Measurements from ENCODE around the gene PHLDA1.

PHLDA1 gene

DNA sequence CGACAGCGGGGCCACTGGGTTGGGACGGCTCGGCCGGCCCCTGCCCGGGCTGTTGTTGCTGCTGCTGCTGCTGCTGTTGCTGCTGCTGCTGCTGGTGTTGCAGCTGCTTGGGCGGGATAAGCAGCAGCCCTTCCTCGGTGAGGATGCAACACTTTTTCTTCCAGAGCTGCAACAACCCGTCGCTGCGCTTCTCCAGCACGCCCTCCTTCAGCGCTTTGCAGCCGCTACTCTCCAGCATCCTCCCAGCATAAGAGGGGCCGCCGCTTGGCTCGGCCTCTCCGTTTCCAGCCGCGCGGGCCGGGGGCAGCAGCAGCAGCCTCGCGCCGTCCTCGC is 529 bp downstream of the PHLDA1 start:
- DNase-seq (ENCODE audit: insufficient read length, low spot score) (no peak), FAIRE-seq (no peak)
- TF ChIP-seq POU2F2 (IDR thresholded peaks at IDR 0.05; ENCODE audit: low read depth, low read length) (no peak), POLR2A (IDR thresholded peaks at IDR 0.05; ENCODE audit: low read depth, low read length) (no peak), POLR2AphosphoS5 (IDR thresholded peaks at IDR 0.05; ENCODE audit: low read depth, low read length) (no peak), PAX5 (IDR thresholded peaks at IDR 0.05; ENCODE audit: insufficient read depth, low read length, severe bottlenecking) (no peak), SPI1 (IDR thresholded peaks at IDR 0.05; ENCODE audit: low read depth, low read length) (no peak), TAF1 (IDR thresholded peaks at IDR 0.05; ENCODE audit: low read depth, low read length) (no peak)

DNA sequence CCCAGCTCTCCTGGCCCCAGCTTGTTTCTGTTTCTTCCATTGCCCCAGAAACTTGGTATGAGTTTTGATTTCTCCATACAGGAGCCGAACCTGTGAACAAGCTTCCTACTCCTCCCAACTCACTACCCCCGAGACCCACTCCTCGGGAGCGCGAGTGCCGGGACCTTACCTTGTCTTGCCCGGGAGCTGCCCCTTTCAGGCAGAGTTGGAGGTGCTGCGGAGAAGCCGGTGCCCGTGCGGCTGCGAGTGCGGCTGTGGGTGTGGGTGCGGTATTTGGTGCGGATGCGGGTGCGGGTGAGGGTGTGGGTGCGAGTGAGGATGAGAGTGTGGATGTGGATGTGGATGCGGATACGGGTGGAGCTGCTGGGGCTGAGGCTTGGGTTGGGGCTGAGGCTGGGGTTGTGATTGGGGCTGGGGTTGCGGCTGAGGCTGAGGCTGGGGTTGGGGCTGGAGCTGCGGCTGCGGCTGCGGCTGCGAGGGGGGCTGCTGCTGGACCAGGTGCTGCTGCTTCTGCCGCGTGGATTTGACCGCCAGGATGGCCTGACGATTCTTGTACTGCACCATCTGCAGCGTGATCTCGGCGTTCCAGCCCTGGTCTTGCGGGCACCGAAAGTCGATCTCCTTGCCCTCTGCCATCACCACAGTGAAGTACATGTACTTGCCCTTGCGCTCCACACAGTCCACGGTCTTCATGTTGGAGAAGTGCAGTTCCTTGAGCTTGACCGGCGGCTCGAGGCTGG is 1.1 kb downstream of the PHLDA1 start:
- TF ChIP-seq POU2F2 (IDR thresholded peaks at IDR 0.05; ENCODE audit: low read depth, low read length): no peak
- no peak for TF ChIP-seq POLR2AphosphoS5 (IDR thresholded peaks at IDR 0.05; ENCODE audit: low read depth, low read length)
- TF ChIP-seq TAF1 (IDR thresholded peaks at IDR 0.05; ENCODE audit: low read depth, low read length): no peak
- no peak for TF ChIP-seq SPI1 (IDR thresholded peaks at IDR 0.05; ENCODE audit: low read depth, low read length)
- no peak for TF ChIP-seq POLR2A (IDR thresholded peaks at IDR 0.05; ENCODE audit: low read depth, low read length)
- no peak for TF ChIP-seq PAX5 (IDR thresholded peaks at IDR 0.05; ENCODE audit: insufficient read depth, low read length, severe bottlenecking)
- FAIRE-seq: peak; percentile 88
- peak; percentile 19 for DNase-seq (ENCODE audit: insufficient read length, low spot score)

DNA sequence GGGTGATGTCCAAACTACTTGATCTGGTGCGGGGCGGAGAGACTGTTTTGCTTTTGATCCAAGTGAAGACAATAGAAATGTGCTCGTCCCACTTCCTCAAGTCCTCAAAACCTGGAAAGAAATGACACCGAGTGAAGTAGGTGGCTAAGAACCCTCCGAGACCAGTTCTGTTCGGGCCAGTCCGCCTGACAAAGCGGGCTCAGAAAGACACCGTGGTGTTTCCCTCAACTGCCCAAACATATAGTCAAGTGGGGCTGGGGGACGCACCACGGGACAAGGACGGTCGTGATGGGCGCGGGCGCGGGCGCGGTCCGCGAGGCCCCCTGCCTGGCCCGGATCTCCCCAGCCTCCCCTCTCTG is 1.6 kb downstream of the PHLDA1 start:
- TF ChIP-seq PAX5 (IDR thresholded peaks at IDR 0.05; ENCODE audit: insufficient read depth, low read length, severe bottlenecking): no peak
- TF ChIP-seq SPI1 (IDR thresholded peaks at IDR 0.05; ENCODE audit: low read depth, low read length): 0 out of 2 replicates have a peak, but pooled peaks have one; percentile 20
- DNase-seq (ENCODE audit: insufficient read length, low spot score) (no peak), FAIRE-seq (no peak)

DNA sequence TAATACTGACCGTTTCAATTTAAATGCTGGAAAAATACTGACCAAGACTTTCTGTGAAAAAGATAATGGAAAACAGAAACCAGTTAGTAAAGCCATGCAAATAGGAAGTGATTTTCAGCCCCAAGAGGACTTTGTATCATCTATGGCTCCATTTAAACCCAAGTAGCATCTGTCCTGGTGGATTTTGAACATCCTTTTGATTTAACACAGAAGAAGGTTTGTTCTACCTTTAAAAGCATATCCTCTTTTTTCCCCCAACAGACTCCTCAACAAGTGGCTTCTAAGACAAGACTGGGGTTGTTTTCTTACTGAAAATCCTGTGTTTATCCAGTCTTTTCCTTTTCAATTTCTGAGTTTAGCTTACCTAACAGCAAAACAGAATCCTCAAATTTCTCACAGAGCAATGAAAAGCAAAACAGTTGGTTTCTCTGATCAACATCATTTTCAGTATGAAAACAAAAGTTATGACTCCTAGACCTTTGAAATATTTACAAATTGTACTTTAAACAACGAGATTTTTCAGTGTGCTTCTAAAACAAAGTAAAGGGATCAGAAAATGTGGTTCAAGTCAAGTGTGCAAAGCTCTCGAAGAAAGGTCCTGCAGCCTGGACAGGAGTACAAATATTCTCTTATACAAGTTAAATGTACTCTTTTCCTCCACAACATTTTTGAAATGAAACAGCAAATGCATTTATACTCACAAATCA is 2.9 kb downstream of the PHLDA1 start:
- FAIRE-seq: no peak
- no peak for TF ChIP-seq POLR2A (IDR thresholded peaks at IDR 0.05; ENCODE audit: low read depth, low read length)
- no peak for TF ChIP-seq POU2F2 (IDR thresholded peaks at IDR 0.05; ENCODE audit: low read depth, low read length)
- TF ChIP-seq PAX5 (IDR thresholded peaks at IDR 0.05; ENCODE audit: insufficient read depth, low read length, severe bottlenecking): no peak
- no peak for TF ChIP-seq SPI1 (IDR thresholded peaks at IDR 0.05; ENCODE audit: low read depth, low read length)
- TF ChIP-seq POLR2AphosphoS5 (IDR thresholded peaks at IDR 0.05; ENCODE audit: low read depth, low read length): no peak
- no peak for TF ChIP-seq TAF1 (IDR thresholded peaks at IDR 0.05; ENCODE audit: low read depth, low read length)
- no peak for DNase-seq (ENCODE audit: insufficient read length, low spot score)

DNA sequence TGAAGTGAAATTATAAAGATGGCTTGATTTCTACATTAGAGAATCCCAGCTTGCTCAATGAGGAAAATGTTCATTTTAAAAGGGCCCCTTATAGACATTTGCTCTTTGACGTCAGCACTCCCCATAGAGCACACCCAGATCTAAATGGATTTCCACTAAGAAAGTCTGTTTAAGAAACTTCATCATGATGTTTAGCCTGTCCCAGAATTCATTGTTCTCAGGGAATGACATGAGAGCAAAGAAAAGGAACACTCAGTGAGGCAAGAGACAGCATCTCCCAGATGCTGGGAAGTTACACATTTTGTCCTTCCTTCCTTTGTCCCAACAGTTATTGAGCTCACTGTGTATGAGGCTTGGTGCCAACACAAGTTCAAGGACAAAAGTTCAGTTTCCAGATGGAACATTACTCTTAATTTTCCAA is 4.9 kb downstream of the PHLDA1 start:
- no peak for FAIRE-seq
- DNase-seq (ENCODE audit: insufficient read length, low spot score): no peak
- no peak for TF ChIP-seq POU2F2 (IDR thresholded peaks at IDR 0.05; ENCODE audit: low read depth, low read length)
- no peak for TF ChIP-seq POLR2A (IDR thresholded peaks at IDR 0.05; ENCODE audit: low read depth, low read length)

DNA sequence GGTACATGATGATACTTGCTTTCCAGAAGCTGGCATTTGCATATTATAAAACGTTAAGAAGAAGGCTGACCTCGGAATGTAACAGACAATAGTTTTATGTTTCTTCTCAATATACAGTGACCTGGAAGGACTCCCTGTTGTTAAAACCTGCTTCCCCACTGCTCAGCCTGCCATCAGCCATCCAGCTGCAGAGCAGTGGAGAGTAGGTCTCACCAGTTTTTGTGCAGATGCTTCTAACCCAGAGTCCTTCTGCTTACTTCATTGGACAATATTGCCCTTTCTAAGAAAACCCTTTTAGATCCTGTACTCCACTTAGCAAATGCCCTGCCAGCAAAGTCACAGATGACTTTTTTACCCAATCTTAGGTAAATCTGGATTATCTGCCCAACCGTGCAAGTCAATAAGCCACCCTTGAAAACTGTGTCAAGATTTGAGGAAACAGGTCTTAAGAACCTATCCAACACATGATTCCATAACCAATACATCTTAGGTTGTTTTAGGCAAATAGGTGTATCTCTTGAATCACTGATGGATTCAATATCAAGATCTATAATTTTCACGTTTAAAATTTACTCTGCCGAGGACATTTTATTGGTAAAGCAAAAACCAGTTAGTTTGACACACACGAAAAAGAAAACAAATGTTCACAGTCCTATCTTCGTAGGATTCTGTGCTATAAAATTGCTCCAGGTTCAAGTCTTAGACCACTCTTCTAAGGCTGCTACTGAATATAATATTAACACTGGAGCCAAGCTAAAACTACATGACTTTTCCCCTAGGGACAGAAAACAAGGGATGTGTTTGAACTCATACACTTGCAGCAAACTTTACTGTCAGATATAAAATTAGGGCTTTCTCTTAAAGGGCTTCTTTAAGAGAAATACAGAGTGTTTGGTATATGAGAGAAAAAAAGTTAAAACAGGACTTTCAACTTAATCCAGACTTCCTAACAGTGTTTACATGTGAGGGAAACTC is 5.7 kb downstream of the PHLDA1 start:
- no peak for TF ChIP-seq POU2F2 (IDR thresholded peaks at IDR 0.05; ENCODE audit: low read depth, low read length)
- no peak for TF ChIP-seq SPI1 (IDR thresholded peaks at IDR 0.05; ENCODE audit: low read depth, low read length)
- no peak for TF ChIP-seq POLR2A (IDR thresholded peaks at IDR 0.05; ENCODE audit: low read depth, low read length)
- TF ChIP-seq TAF1 (IDR thresholded peaks at IDR 0.05; ENCODE audit: low read depth, low read length): no peak
- TF ChIP-seq PAX5 (IDR thresholded peaks at IDR 0.05; ENCODE audit: insufficient read depth, low read length, severe bottlenecking): no peak
- no peak for TF ChIP-seq POLR2AphosphoS5 (IDR thresholded peaks at IDR 0.05; ENCODE audit: low read depth, low read length)
- DNase-seq (ENCODE audit: insufficient read length, low spot score): no peak
- no peak for FAIRE-seq

DNA sequence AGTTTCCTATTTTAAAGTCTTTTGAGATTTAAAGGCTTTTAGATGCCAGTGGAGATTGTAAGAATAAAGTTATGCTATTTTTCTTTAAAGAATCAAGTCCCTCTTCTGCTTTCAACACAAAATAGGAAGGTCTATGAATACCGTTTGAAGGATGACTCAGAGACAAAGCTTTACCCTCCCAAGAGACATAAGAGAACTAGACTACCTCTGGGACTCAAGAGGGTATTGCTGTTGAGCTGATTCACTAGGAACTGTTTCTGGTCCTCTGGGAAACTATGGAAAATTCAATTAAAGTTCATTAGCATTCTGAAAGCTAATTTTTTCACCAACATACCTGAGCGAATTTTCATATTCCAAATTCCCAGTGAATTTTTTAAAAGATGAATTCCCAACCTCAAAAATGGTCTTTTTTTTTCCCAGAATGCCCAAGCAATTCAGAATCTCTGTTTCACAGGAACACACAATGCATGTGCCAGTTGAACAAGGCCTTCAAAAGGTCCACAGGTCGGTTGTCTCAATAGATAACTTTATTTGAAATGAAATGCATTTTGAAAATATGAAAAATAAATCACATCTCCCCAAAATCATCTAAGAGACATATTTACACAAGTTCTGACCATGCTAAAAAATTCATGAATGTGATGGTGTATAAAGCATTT is 6.5 kb downstream of the PHLDA1 start:
- FAIRE-seq (no peak), DNase-seq (ENCODE audit: insufficient read length, low spot score) (no peak)
- TF ChIP-seq POLR2AphosphoS5 (IDR thresholded peaks at IDR 0.05; ENCODE audit: low read depth, low read length) (no peak), PAX5 (IDR thresholded peaks at IDR 0.05; ENCODE audit: insufficient read depth, low read length, severe bottlenecking) (no peak), SPI1 (IDR thresholded peaks at IDR 0.05; ENCODE audit: low read depth, low read length) (no peak), POLR2A (IDR thresholded peaks at IDR 0.05; ENCODE audit: low read depth, low read length) (no peak), POU2F2 (IDR thresholded peaks at IDR 0.05; ENCODE audit: low read depth, low read length) (no peak), TAF1 (IDR thresholded peaks at IDR 0.05; ENCODE audit: low read depth, low read length) (no peak)

DNA sequence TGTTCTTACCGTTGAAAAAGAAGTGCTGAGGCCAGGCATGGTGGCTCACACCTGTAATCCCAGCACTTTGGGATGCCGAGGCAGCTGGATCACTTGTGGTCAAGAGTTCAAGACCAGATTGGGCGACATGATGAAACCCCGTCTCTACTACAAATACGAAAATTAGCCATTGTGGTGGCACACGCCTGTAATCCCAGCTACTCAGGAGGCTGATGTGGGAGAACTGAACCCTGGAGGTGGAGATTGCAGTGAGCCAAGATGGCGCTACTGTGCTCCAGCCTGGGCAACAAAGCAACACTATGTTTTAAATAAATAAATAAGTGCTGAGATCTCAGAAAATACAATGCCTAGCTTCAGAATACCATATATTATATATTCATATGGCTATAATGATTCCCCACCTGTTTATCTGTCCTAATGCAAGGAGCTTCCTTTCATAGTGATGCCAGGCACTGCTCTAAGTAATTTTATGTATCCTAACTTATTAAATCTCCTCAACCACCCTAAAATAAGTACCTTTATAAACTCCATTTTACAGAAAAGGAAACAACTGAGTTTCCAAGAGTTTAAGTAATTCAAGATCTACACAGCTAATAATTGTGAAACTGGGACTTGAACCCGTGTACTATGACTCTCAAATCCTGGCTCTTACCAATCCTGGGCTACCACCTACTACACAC is 7.3 kb downstream of the PHLDA1 start:
- no peak for DNase-seq (ENCODE audit: insufficient read length, low spot score)
- TF ChIP-seq TAF1 (IDR thresholded peaks at IDR 0.05; ENCODE audit: low read depth, low read length) (no peak), PAX5 (IDR thresholded peaks at IDR 0.05; ENCODE audit: insufficient read depth, low read length, severe bottlenecking) (no peak), POLR2A (IDR thresholded peaks at IDR 0.05; ENCODE audit: low read depth, low read length) (no peak), POLR2AphosphoS5 (IDR thresholded peaks at IDR 0.05; ENCODE audit: low read depth, low read length) (no peak), SPI1 (IDR thresholded peaks at IDR 0.05; ENCODE audit: low read depth, low read length) (no peak), POU2F2 (IDR thresholded peaks at IDR 0.05; ENCODE audit: low read depth, low read length) (no peak)
- no peak for FAIRE-seq
